ENCODE data around the gene SSNA1.

SSNA1 gene

GRCh38 chr9:137168573-137168903 lies 19.9 kb upstream of the SSNA1 start:
- DNase-seq (ENCODE audit: low read depth) = no peak

- DNase-seq (ENCODE audit: low read depth) = peak; percentile 46
Observed at GRCh38 chr9:137168904-137169856, 19.3 kb upstream of the SSNA1 start.

- no peak for DNase-seq (ENCODE audit: low read depth)
Observed at GRCh38 chr9:137169896-137170358, 18.5 kb upstream of the SSNA1 start, which contains the start of gene LRRC26. Gene LRRC26 (minus strand): TSS chr9:137170051. CDS start chr9:137169943, 108 bp downstream.

- DNase-seq (ENCODE audit: low read depth) = no peak
Observed at GRCh38 chr9:137170486-137171148, 17.9 kb upstream of the SSNA1 start.

GRCh38 chr9:137171149-137171900 lies 17.2 kb upstream of the SSNA1 start:
- no peak for DNase-seq (ENCODE audit: low read depth)

- no peak for DNase-seq (ENCODE audit: low read depth)
Observed at GRCh38 chr9:137172901-137173795, 15.3 kb upstream of the SSNA1 start.

- DNase-seq (ENCODE audit: low read depth) = no peak
Observed at GRCh38 chr9:137173796-137174664, 14.4 kb upstream of the SSNA1 start.

- no peak for DNase-seq (ENCODE audit: low read depth)
Observed at GRCh38 chr9:137174722-137175293, 13.7 kb upstream of the SSNA1 start.

- DNase-seq (ENCODE audit: low read depth) = no peak
Observed at GRCh38 chr9:137175345-137175961, 13.0 kb upstream of the SSNA1 start.

GRCh38 chr9:137176302-137177182 lies 11.9 kb upstream of the SSNA1 start:
- DNase-seq (ENCODE audit: low read depth) = peak; percentile 56

- peak; percentile 51 for DNase-seq (ENCODE audit: low read depth)
Observed at GRCh38 chr9:137178201-137178938, 10.1 kb upstream of the SSNA1 start.

GRCh38 chr9:137178939-137179630 lies 9.4 kb upstream of the SSNA1 start:
- no peak for DNase-seq (ENCODE audit: low read depth)

- no peak for DNase-seq (ENCODE audit: low read depth)
Observed at GRCh38 chr9:137179761-137180160, 8.7 kb upstream of the SSNA1 start.

- DNase-seq (ENCODE audit: low read depth) = no peak
Observed at GRCh38 chr9:137180491-137180890, 8.0 kb upstream of the SSNA1 start.

- DNase-seq (ENCODE audit: low read depth) = no peak
Observed at GRCh38 chr9:137181680-137182079, 6.8 kb upstream of the SSNA1 start.

- no peak for DNase-seq (ENCODE audit: low read depth)
Observed at GRCh38 chr9:137182836-137183235, 5.6 kb upstream of the SSNA1 start.

GRCh38 chr9:137183980-137184595 lies 4.4 kb upstream of the SSNA1 start:
- no peak for DNase-seq (ENCODE audit: low read depth)

Data from ELR (cell line).